GM15510 (cell line): ENCODE data around the gene EDDM13.

ENCODE experiments used
- POLR2A ChIP-seq: IDR thresholded peaks from 3 replicates; pipeline ENCODE4 v1.6.1; 2011; ENCODE audit warnings: borderline replicate concordance; ENCODE audit not compliant: insufficient read length; ENCODE audit errors: extremely low read depth

EDDM13 gene

GRCh38 chr19:56284746-56285145, 12.2 kb downstream of the EDDM13 start:
- TF ChIP-seq POLR2A = no peak

DNA sequence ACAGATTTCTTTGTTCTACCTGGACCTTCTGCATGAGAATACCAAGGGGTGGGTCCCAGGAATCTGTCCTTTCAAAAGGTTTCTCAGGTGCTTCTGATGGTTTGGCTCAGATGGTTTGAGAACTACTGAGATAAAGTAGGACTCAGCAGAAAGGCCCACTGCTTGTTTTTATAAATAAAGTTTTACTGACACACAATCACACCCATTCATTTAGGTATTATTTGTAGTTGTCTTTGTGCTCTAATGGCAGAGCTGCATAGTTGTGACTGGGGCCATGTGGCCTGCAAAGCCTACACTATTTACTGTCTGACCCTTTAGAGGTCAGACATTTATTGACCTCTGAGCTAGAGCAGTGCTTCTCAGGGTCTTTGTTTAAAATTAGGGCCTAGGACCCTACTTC, 17.6 kb downstream of the EDDM13 start:
- TF ChIP-seq POLR2A = no peak

DNA sequence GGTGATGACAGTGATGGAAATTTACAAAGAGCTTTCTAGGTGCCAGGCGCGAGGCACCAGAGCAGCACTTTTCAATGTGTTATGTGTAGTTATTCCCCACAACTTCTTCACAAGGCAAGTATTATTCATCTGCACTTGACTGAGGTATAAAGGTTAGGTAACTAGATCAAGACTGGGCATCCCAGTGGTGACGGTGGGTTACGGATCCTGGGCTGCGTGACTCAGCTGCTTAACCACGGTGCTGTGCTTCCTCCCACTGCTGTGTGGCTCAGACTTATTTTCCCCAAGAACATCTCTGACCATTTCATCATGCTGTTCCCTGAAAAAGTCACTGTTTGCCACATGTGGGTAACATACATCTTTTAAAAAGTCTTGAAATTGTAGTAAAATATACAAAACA, 19.3 kb downstream of the EDDM13 start:
- no peak for TF ChIP-seq POLR2A

GRCh38 chr19:56294549-56294948, 22.0 kb downstream of the EDDM13 start:
- TF ChIP-seq POLR2A = no peak

DNA sequence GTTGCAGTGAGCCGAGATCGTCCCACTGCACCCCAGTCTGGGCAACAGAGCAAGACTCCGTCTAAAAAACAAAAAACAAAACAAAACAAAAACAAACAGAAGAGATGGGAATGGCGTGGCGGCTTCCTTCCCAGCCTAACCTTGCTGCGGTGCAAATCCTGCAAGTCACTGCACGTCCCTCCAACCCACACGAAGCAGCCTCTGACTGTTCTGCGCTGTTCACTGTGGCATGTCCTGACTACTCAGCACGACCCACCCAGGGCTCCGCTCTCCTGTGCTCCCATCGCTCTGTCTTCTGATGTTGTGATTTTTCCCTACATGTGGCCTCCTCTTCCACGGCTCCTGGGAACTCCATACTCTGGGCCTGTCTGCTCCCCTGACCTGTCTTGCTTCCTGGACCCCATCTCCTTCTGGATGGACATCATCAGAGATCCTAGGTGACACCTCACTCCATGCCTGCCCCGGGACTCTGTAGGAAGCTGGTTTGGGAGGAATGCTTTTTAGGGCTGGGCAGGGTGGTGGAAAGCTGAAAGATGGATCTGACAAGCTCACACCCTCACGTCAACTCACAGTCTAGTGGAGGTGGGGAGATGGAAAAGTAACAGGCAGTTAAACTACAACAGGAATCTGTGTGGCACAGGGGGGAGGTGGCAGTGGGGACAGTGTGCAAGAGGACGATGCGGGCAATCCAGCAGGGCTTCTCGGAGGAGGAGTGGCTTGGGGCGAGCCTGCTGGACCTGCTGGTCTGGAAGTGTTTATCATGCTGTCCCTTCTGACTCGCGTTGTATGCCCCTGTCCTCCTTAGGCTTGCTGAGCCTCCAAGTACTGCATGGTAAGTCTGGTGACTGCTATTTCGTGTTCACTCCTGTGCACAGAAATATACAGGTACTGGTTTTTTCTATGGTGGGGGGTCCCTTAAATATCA, 23.2 kb downstream of the EDDM13 start:
- no peak for TF ChIP-seq POLR2A

GRCh38 chr19:56297010-56297409, 24.5 kb downstream of the EDDM13 start:
- TF ChIP-seq POLR2A = no peak

DNA sequence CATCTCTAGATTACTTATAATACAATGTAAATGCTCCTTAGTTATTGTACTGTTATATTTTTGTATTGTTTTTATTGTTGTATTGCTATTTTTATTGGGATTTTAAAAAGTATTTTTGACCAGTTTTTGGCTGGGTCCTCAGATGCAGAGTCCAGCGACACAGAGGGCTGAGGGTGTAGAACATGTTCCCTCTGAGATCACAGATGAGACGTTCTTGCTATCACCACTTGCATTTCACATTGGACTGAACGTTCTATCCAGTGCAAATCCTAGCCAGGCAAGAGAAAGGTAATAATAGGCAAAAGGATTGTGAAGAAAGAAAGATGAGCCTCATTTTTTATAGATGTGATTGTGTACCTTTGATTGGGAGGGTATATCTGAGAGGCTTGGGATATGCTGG, 27.1 kb downstream of the EDDM13 start:
- no peak for TF ChIP-seq POLR2A

- no peak for TF ChIP-seq POLR2A
Observed at GRCh38 chr19:56301155-56301554, 28.6 kb downstream of the EDDM13 start.

DNA sequence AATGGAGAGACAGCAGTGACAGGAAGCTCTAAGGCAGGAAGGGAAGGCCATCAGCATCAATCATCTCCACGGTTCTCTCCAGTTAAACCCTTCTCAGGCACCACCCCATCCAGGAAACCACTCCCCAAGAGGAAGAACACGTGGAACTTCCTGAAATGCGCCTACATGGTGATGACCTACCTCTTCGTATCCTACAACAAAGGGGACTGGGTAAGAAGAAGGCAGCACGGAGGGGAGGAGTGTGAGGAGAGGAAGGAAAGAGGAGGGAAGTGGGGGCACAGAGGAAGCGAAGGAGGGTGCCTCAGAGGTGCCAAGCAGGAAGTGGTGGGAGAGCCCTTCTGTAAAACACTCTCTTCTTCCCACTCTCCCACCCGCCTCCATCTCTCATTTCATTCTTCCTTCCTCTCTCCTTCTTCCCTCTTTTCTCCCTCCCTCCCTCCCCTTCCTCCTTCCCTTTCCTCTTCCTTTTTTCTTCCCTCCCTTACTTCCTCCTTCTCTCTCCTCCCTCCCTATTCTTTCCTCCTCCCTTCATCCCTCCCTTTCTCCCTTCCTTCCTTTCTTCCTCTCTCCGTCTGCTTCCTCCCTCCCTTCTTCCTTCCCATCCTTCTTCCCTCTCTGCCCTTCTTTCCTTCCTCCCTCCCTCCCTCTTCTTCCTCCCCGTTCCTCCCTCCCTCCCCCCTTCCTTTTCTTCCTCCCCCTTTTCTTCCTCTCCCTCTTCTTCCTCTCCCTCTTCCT, 29.5 kb downstream of the EDDM13 start:
- TF ChIP-seq POLR2A = no peak

GRCh38 chr19:56304243-56304642, 31.7 kb downstream of the EDDM13 start:
- TF ChIP-seq POLR2A = no peak

DNA sequence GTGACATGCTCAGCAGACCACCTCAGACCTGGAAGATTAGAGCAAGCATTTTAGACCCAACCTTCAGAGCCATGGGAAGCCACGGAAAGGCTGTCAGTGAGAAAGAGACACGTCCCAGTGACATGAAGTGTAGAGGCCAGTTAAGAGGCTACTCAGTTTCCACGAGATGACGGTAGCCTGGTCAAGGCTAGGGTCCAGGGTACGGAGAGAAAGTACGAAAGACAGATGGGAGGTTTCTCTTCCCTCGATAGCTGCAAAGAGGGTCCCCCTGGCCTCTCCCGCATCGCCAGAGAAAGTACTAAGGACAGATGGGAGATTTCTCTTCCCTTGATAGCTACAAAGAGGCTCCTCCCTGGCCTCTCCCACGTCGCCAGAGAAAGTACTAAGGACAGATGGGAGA, 33.5 kb downstream of the EDDM13 start:
- no peak for TF ChIP-seq POLR2A

DNA sequence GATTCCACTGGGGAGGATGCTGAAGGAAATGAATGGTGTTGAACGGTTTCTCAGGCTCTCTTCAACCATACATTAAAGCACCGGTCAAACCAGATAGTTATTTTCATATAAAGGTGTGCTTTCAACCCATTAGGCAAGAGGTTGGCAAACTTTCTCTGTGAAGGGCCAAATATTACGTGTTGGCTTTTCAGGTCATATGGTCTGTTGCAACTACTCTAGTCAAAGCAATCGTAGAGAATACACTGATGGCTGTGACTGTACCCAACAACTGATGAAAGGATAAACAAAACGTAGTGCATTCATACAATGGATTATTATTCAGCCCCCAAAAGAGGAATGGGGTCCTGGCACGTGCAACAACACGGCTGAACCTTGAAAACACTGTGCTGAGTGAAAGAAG, 36.2 kb downstream of the EDDM13 start:
- no peak for TF ChIP-seq POLR2A

DNA sequence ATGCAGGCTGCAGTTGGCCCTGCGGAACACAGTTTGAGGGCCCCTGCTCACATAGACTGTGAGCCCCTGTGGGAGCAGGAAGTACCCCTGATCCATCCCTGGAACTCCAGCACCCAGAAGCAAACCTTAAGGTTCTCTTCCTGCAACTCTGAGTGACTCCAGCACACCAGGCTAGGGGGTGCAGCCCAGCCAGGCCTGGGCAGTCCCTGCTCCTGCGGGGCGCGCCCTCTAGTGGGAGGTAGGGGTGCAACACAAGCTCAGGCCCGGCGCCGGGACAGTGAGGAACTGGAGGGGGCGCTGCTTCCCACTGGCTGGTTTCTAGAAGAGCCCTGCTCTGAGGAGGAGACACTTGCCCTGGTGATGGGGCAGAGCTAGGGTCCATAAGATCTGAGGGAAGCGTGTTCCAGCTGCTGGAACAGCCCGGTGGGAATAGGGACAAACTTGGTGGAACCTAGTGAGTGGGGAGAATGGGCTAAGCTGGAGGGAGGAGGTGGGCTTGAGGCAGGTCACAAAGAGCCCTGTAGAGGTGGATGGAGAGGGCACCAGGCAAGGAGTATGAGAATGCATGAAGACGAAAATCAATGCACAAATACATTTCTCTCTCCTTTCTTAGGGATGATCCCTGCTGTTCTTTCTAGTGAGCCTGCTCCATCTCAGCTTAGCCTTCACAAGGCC, 37.1 kb downstream of the EDDM13 start:
- no peak for TF ChIP-seq POLR2A

DNA sequence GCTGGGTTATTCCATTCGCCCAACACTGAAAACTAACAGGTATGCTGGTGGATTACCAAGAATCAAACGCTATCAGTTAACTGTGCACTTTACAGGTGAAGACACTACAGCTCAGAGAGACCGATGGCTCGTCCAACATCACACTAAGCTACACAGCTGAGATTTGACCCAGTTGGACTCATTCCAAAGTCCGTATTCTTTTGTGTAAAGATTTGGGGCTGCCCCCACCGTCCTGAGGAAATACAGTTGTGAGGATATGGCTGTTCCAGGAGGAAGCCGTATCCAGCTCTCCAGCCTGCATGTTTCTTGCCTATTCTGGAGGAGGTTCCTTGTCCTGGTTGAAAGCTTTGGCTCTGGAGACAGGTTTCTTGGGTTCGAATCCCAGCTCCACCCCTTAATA, 37.9 kb downstream of the EDDM13 start:
- no peak for TF ChIP-seq POLR2A

DNA sequence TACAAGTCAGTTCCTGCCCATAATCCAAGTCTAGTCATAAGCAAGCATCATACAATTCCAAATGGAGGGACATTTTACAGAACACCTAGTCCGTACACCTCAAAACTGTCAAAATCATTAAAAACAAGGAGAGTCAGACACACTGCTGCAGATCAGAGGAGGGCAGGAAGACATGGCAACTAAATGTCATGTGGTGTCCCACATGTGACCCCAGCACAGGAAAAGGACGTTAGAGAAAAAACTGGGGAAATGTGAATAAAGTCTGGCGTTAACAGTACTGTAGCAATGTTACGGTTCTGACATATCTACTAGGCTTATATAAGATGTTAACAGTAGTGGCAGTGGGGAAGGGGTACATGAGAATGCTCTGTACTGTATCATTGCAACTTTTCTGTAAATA, 39.8 kb downstream of the EDDM13 start:
- TF ChIP-seq POLR2A = no peak

- TF ChIP-seq POLR2A = no peak
Observed at GRCh38 chr19:56312787-56313657, 40.5 kb downstream of the EDDM13 start.

DNA sequence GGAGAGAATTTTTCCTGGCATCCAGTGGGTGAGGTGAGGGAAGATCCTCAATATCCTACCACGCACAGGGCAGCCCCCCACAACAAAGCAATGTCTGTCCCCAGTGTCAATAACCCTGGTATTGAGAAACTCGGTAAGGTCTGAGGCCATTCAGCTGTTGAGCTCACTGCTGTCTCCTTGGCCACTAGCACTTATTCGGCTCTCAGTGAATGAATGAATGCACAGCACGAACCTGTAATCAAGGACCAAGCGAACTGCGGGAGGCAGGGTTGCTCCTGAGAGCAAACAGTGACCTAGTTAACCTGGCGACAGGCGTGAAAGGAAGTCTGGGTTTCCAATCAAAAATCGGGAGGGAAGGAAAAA, 41.5 kb downstream of the EDDM13 start:
- TF ChIP-seq POLR2A = no peak
